ENCODE data around the gene CUTA. TPM values are rescaled to one million over a fixed set of nuclear protein-coding genes. Genes with fewer than 3 reads are reported as not detected.

Gene CUTA
- total RNA-seq, 1 experiment from 2014 or later: 257 TPM

DNA sequence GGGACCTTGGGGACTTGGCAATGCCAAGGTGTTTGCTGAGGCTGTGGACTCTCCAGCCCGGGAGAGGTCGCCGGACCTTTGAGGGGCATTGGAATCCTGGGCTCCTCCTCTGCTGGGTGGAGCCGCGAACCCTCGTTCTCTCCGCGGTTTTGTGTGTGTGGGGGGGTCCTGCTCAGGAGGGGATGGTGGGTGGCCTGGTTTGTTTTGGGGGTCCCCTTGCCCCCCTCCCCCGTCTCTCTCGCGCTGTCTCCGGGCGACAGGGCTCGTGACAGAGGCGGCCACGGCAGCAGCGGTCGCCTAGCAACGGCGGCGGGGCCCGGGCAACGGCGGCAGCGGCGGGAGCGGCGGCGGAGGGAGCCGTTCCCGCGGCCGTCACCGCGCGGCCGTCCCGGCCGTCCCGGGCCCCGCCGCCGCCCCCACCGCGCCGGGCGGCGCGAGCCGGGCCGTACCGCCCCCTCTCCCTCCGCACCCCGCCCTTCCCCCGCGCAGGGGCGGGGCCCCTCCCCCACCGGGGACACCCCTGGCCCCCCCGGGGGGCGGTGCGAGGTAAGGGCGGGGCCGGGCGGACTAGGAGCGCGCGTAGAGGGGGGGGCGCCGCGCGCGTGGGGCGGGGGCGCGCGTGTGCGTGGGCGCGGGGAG is 9.8 kb upstream of the CUTA start:
- Histone ChIP-seq H3K14ac (ENCODE audit: insufficient read depth, low read length) (no peak overlapping the region), H3K9ac (ENCODE audit: extremely low read depth, insufficient read length, low read length) (no peak overlapping the region), H2BK15ac (ENCODE audit: low read depth, low read length) (no peak overlapping the region), H4K8ac (replicated peaks; ENCODE audit: insufficient read length, low read depth, low read length) (no peak overlapping the region), H2AK5ac (ENCODE audit: insufficient read length, low read length) (no peak overlapping the region), H4K20me1 (ENCODE audit: control insufficient read depth, insufficient read depth, insufficient read length) (no peaks in the 10 kb centered on the region), H4K5ac (ENCODE audit: insufficient read length, low read depth, low read length) (no peak overlapping the region), H3K4me1 (ENCODE audit: insufficient read depth, low read length) (peaks cover 15% of the 10 kb centered on the region), H3K27ac (ENCODE audit: insufficient read length, low read depth, low read length) (no peak overlapping the region), H3K23me2 (ENCODE audit: insufficient read length, low read depth, low read length, poor library complexity, severe bottlenecking) (peaks cover 25% of the 10 kb centered on the region), H2BK20ac (ENCODE audit: low read depth, low read length, poor library complexity, severe bottlenecking) (no peak overlapping the region), H3K56ac (ENCODE audit: insufficient read length, low read depth, low read length) (no peak overlapping the region), H3K27me3 (ENCODE audit: insufficient read depth, low read length) (no peaks in the 10 kb centered on the region), H2AFZ (ENCODE audit: low read length) (no peak overlapping the region), H2BK5ac (ENCODE audit: insufficient read length, low read length) (no peak overlapping the region), H3K79me1 (ENCODE audit: insufficient read depth, low read depth, low read length, poor library complexity, severe bottlenecking) (peaks cover 3% of the 10 kb centered on the region), H3K4ac (ENCODE audit: low read depth, low read length) (no peak overlapping the region), H4K91ac (ENCODE audit: insufficient read length, low read depth, low read length) (no peak overlapping the region), H3T11ph (ENCODE audit: low read length) (no peak overlapping the region), H3K9me3 (ENCODE audit: control insufficient read depth, low read depth, low read length) (no peaks in the 10 kb centered on the region), H2BK120ac (ENCODE audit: low read depth, low read length, poor library complexity, severe bottlenecking) (no peak overlapping the region), H3K4me2 (ENCODE audit: insufficient read depth, insufficient read length, low read length) (peak overlapping the region; percentile 89), H2BK12ac (ENCODE audit: insufficient read length, low read depth, low read length) (no peak overlapping the region), H3K79me2 (ENCODE audit: insufficient read depth, low read length) (peaks cover 11% of the 10 kb centered on the region; the same call in 1 of the 2 replicates), H3K23ac (ENCODE audit: insufficient read length, low read depth, low read length) (no peak overlapping the region), H3K18ac (ENCODE audit: insufficient read length, low read depth, low read length) (no peak overlapping the region)
- peak; percentile 38 for DNase-seq
- H3K4me3 Mint-ChIP-seq: peak overlapping the region; percentile 83 to 87
- H3K9me3 Mint-ChIP-seq: no peaks in the 10 kb centered on the region; a peak in 1 of 5 replicates
- no peaks in the 10 kb centered on the region for H3K27me3 Mint-ChIP-seq (ENCODE audit: low read depth)
- WGBS (ENCODE audit: extremely low coverage, insufficient read length, low lambda C conversion rate): no CpG with 5 or more reads among the region's 79 CpGs
- peak overlapping the region in 1 of 3 experiments; percentile 37; a peak in 3 of 7 replicates for H3K27ac Mint-ChIP-seq
- peaks cover 20 to 23% (median 22%) of the 10 kb centered on the region in 3 experiments for H3K36me3 Mint-ChIP-seq (ENCODE audit: insufficient read depth in 1 of 3, low read depth in 3 of 3)
- peaks cover 78 to 81% of the 10 kb centered on the region in 2 experiments for H3K4me1 Mint-ChIP-seq
- TF ChIP-seq, protein P1, sequence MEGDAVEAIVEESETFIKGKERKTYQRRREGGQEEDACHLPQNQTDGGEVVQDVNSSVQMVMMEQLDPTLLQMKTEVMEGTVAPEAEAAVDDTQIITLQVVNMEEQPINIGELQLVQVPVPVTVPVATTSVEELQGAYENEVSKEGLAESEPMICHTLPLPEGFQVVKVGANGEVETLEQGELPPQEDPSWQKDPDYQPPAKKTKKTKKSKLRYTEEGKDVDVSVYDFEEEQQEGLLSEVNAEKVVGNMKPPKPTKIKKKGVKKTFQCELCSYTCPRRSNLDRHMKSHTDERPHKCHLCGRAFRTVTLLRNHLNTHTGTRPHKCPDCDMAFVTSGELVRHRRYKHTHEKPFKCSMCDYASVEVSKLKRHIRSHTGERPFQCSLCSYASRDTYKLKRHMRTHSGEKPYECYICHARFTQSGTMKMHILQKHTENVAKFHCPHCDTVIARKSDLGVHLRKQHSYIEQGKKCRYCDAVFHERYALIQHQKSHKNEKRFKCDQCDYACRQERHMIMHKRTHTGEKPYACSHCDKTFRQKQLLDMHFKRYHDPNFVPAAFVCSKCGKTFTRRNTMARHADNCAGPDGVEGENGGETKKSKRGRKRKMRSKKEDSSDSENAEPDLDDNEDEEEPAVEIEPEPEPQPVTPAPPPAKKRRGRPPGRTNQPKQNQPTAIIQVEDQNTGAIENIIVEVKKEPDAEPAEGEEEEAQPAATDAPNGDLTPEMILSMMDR (conservative IDR thresholded peaks at IDR 0.05): peak; percentile 21; the same call in 1 of the 3 replicates

Data from H9 (cell line).